Bronchial epithelial cell (primary cell): ENCODE data around the gene C2CD4B. TPM values are rescaled to one million over a fixed set of nuclear protein-coding genes. Genes with fewer than 3 reads are reported as not detected.
A peak's percentile ranks its signal among the peaks of the same experiment; 100 is the strongest.

Experiments
- DNase-seq: peaks from one replicate; pipeline ENCODE4 v3.0.0-alpha.2; 2010; ENCODE audit warnings: low read depth
- FAIRE-seq: peaks from 2 replicates; lab custom pipeline; 2011; peaks lifted over from hg19 to GRCh38; lab: Jason Lieb, UNC
- H3K27me3 ChIP-seq: 2 replicates; pipeline ENCODE4 v1.5.1; 2011; ENCODE audit warnings: low read length; ENCODE audit not compliant: control insufficient read depth, insufficient read depth
- H3K36me3 ChIP-seq: 2 replicates; pipeline ENCODE4 v1.5.1; 2011; ENCODE audit warnings: low read length; ENCODE audit not compliant: control insufficient read depth, insufficient read depth
- H3K4me3 ChIP-seq: 2 replicates; pipeline ENCODE4 v1.5.1; 2011; ENCODE audit warnings: mild to moderate bottlenecking, low read depth, low read length, control low read depth
- total RNA-seq: library from RNA; depleted of rRNA; stranded (reverse); fragments of >200 nt; gene quantifications from 2 replicates; pipeline ENCODE4 v1.2.1, GENCODE V29; 2014
- TF ChIP-seq, protein P1 (sequence below): IDR thresholded peaks from 2 replicates; pipeline ENCODE4 v1.5.1; 2011; ENCODE audit warnings: mild to moderate bottlenecking, moderate library complexity, low read length, control low read depth, inconsistent platforms; ENCODE audit not compliant: insufficient read depth, severe bottlenecking

The C2CD4B gene
- total RNA-seq, result 0.26 TPM in 2 replicates

DNA sequence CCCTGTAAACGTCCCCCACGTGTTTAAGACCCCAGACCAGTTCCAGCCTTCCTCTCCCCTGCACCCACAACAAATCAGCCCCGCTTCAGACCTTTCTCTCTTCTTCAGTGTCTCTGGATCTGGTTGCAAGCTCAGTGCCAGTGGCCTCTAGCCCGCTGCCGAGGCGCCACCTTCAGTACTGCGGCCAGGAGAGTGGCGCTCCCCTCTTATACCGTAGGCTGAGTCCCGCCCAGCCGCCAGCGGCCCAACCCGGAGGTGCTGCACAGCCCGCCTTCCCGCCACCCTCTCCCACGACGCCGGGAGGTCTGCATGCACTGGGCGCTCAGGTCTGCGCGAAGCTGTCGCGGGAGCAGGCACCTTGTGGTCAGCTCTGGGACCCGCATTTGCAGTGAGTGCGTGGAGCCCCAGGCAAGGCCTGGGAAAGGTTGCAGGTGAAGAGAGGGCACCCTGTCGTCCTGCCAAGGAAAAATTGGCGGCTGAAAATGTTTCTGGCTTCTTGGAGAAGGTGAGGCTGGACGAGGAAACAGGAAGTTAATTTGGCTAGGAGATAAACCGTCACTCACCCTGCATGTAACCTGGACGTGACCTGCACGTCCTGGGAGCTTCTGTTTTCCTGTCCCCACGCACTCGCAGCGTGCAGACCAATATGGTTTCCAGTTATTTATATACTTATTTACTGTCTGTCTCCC, at the start of gene C2CD4B:
TSS of gene C2CD4B (minus strand) at position 182 of the 689 bp plus-strand sequence. CDS start 301 bp downstream, outside the sequence.
- H3K4me3 ChIP-seq, result peak within 1 kb of the TSS; percentile 24
- no peak for DNase-seq
- H3K36me3 ChIP-seq, result no peaks in the 10 kb centered on the region
- FAIRE-seq, result no peak
- peaks cover 7% of the 10 kb centered on the region for H3K27me3 ChIP-seq
- TF ChIP-seq, protein P1, sequence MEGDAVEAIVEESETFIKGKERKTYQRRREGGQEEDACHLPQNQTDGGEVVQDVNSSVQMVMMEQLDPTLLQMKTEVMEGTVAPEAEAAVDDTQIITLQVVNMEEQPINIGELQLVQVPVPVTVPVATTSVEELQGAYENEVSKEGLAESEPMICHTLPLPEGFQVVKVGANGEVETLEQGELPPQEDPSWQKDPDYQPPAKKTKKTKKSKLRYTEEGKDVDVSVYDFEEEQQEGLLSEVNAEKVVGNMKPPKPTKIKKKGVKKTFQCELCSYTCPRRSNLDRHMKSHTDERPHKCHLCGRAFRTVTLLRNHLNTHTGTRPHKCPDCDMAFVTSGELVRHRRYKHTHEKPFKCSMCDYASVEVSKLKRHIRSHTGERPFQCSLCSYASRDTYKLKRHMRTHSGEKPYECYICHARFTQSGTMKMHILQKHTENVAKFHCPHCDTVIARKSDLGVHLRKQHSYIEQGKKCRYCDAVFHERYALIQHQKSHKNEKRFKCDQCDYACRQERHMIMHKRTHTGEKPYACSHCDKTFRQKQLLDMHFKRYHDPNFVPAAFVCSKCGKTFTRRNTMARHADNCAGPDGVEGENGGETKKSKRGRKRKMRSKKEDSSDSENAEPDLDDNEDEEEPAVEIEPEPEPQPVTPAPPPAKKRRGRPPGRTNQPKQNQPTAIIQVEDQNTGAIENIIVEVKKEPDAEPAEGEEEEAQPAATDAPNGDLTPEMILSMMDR, result peak; percentile 1

DNA sequence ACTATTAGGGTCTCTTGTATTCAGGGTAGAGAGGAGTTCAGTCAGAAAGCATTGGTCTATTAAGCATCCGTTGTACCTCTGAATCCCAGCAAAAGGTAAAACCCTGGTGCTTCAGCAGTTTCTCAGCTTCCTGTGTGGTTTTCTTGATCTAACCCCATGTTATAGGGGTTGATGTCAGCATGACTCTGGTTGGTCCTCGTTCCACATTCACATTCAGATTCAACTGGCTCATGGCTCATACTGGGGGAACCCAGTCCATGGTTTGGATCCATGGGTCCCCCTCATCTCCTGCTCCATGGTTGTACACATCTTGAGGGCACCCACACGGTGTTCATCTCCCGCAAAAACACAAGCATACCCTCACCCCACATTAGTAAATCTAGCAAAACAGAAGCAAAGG, 47.7 kb upstream of the C2CD4B start:
- no peak for DNase-seq
- Histone ChIP-seq H3K27me3 (no peaks in the 10 kb centered on the region), H3K4me3 (no peak overlapping the region), H3K36me3 (no peaks in the 10 kb centered on the region)
- TF ChIP-seq, protein P1, result no peak
- no peak for FAIRE-seq

DNA sequence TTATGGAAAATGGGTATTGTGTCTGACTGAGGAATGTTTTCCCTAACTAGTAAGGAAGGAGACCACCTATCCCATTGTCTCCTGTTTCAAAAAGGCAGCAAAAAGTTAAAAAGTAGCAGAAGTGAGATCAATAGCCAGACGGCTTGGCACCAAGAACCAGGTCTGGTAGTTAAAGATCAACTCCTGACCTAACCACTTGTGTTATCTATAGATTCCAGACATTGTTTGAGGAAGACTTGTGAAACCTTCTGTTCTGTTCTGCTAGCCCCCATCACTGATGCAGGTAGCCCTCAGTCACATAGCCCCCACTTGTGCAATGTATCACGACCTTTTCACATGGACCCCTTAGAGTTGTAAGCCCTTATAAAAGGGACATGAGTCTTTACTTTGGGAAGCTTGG, 46.3 kb upstream of the C2CD4B start:
- H3K27me3 ChIP-seq, result no peaks in the 10 kb centered on the region
- no peaks in the 10 kb centered on the region for H3K36me3 ChIP-seq
- no peak for DNase-seq
- no peak for FAIRE-seq
- H3K4me3 ChIP-seq, result no peak overlapping the region
- TF ChIP-seq, protein P1, result no peak

DNA sequence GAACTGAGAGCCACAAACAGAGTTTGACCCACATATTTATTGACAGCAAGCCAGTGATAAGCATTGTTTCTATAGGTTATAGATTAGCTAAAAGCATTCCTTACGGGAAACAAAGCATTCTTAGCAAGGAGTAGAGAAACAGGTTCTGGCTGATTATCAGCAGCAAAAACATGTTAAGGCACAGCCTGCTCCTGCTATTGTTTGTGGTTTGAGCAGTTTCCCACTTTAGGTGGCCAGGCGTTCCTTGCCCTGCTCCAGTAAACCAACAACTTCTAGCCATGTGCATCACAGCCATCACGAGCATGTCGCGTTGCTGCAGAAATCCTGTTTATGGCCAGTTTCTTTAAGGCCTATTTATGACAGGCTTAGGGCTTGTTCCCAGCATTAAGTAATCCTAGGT, 44.7 kb upstream of the C2CD4B start:
- FAIRE-seq, result no peak
- TF ChIP-seq, protein P1, result no peak
- Histone ChIP-seq H3K4me3 (peak overlapping the region; percentile 4), H3K36me3 (no peaks in the 10 kb centered on the region), H3K27me3 (no peaks in the 10 kb centered on the region)
- DNase-seq, result peak; percentile 95

DNA sequence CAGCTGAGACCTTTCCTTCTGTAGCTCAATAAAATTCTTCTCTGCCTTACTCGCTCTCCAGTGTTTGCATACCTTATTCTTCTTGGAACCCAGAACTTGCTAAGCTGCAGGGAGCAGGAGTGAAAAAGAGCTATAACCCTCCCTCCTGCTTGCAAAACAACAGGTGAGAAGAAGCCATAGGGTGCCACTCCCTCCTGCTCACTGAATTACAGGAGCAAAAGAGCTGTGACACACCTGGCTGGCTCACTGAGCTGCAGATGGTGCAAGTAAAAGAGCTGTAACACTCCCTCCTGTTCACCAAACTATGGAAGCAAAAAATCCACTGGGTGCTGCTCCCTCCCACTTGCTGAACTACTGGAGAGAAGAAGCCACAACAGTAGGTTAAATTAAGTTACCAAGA, 44.2 kb upstream of the C2CD4B start:
- peak; percentile 77 for DNase-seq
- FAIRE-seq, result peak; percentile 86
- TF ChIP-seq, protein P1, result no peak
- Histone ChIP-seq H3K27me3 (no peaks in the 10 kb centered on the region), H3K36me3 (no peaks in the 10 kb centered on the region), H3K4me3 (peak overlapping the region; percentile 4)

DNA sequence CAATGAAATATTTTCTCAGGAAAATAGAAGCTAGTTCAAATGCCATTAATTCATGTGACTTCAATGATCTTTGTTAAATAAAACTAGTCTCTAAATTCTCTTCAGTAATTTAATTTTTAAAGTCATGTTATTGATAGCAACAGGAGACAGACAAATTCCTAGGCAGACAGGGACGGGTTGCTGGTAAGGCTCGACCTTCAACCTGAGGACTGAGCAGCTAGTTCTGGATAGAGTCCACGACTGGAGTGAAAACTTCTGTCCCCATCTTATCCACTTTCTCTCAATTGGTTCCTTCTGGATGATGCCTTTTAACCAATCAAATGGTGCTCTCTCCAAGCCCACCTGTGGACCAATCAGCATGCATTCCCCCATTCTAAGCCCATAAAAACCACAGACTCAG, 43.8 kb upstream of the C2CD4B start:
- TF ChIP-seq, protein P1, result no peak
- FAIRE-seq, result no peak

More for the DNA sequence above, 43.8 kb upstream of the C2CD4B start:
- H3K4me3 ChIP-seq, result no peak overlapping the region
- DNase-seq, result no peak
- H3K36me3 ChIP-seq, result no peaks in the 10 kb centered on the region
- H3K27me3 ChIP-seq, result no peaks in the 10 kb centered on the region
